Effector CD8-positive, alpha-beta T cell (primary cell): ENCODE data around the gene RND1.
A peak's percentile ranks its signal among the peaks of the same experiment; 100 is the strongest.
"Not testable (repeated sequence)": the region's sequence is repeated elsewhere in the genome, so short reads cannot be mapped to it uniquely, and the experiment has no call there.

Experiments used
- DNase-seq: peaks from one replicate; lab custom pipeline; 2025; lab: John Stamatoyannopoulos, UW

The RND1 gene

DNA sequence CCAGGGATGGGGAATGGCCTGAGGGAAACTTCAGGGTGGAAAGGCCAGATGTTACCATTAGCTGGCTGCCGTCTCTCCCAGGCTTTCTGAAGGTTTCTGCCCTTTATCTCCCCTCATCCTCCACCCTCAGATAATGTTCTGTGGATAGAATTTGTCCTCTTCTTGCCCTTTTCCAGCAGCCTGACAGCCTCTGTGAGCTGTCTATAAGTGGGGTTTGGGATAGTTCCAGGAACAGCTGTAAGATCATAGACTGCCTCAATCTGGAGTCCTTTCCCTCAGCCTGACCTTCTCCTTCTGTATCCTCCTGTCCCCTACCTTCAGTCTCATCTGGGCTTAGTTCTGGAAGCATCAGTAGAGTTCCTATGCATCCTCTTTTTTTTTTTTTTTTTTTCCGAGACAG, 2.8 kb upstream of the RND1 start:
- no peak for DNase-seq

DNA sequence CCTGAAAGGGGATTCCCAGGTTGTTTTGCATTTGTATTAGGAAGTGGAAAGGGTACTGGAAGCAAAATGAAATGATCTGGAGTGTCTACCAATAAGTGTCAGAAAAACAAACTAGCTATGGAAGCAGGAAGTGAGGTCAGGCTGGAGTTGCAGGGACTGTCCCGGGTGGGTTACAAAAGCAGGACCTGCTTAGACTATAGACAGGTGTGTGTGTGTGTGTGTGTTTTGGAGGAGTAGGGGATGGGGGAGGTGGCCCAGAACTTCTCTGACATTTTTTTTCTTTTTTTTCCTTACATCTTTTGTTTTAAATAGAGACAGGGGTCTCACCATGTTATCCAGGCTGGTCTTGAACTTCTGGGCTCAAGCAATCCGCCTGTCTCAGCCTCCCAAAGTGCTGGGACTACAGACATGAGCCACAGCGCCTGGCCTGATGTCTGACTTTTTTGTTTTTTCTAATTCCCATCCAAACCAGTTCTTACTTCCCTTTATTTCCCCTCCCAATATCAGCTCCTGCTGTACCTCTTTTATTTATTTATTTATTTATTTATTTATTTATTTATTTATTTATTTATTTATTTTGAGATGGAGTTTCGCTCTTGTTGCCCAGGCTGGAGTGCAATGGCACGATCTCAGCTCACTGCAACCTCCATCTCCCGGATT, 512 bp upstream of the RND1 start:
- DNase-seq: no peak

DNA sequence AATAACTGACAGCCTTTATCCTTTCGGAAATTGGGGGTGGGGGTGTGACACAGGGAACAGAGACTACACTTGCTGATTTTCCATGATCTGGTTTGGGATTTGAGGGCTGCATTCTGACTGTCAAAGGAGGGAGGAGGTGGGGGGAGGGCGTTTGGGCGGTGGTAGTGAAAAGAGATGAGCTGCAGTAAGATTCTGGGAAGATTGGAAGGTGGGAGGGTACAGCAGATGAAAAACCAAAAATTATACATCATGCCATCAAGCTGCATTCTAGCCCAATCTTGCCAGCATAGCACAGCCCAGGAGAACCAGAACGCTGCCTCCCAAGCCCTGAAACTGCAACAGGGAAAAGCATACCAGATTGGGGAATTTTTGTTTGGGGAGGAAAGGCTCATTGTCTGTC, 2.4 kb downstream of the RND1 start:
- DNase-seq: no peak

- DNase-seq: no peak
Measured at GRCh38 chr12:48862760-48863159, 2.9 kb downstream of the RND1 start.

- DNase-seq: no peak
Measured at GRCh38 chr12:48861111-48861510, 4.6 kb downstream of the RND1 start.

GRCh38 chr12:48860236-48860635, 5.4 kb downstream of the RND1 start:
- not testable (repeated sequence) for DNase-seq

DNA sequence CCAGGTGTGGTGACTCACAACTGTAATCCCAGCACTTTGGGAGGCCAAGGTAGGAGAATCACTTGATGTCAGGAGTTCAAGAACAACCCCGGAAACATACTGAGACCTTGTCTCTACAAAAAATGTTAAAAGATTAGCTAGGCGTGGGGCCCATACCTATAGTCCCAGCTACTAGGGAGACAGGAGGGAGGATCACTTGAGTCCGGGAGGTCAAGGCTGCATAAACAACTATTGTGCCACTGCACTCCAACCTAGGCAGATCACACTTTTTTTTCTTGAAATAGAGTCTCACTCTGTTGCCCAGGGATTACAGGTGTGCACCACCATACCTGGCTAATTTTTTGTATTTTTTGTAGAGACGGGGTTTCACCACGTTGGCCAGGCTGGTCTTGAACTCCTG, 6.1 kb downstream of the RND1 start:
- no peak for DNase-seq

- DNase-seq: no peak
Measured at GRCh38 chr12:48858043-48858442, 7.6 kb downstream of the RND1 start.

- DNase-seq: no peak
Measured at GRCh38 chr12:48857278-48857994, 8.2 kb downstream of the RND1 start.

DNA sequence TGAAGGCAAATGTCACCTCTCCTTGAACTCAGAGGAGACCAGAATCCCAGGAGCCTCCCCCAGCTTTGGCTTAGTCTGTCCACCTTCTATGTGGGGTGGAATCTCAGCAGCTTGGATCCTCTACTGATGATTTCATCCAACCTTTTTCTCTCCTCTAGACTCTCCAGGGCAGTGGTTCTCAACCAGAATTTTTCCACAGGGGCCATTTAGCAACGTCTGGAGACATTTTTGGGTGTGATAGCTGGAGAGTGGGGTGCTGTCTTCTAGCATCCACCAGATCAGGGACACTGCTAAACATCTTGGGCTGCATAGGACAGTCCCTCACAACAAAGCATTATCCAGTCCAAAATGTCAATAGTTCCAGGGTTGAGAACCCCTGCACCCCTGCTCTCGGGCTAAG, 9.3 kb downstream of the RND1 start:
- DNase-seq: no peak

GRCh38 chr12:48854932-48855331, 10.7 kb downstream of the RND1 start:
- DNase-seq: not testable (repeated sequence)

GRCh38 chr12:48854488-48854887, 11.2 kb downstream of the RND1 start:
- DNase-seq: no peak

DNA sequence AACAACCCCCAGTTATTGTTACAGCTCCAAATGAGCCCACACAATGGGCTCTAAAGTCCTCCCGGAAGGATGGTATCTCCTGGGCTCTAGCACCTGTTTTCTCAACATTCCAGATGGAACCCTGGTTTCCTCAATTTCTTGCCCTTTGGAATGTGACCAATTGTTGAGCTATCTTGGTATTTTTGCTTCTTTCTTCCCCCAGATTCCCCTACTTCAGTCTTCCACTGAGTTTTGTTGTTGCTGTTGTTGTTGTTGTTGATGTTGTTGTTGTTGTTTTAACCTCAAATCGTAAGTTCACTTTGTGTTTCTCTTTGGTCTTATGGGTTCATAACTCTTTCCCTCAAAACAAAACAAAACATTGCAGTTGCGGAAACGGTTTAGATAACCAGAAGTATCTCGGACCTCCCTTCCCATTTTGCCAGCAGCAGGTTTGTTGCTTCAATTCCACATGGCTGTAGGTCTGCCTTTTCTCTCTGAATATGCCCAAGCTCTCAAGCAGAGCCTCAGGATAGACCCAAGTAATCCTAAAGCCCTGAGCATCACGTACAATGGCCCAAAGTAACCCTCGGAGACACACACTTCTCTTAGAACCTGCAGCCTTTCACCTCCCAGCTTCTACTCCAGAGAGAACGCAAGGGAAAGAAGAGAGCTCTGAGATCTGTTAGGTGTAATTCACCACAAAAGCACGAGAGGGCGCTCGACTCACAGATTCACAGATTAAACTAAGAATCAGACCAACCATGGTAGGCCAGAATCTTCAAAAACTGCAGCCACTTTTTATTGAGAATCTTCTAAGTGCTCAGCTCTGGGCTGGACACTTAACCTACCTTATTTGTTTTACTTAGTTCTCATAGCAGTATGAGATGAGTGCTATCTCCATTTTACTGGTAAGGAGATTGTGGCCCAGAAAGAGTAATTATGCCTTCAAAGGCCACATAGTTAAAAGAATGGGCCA, 12.7 kb downstream of the RND1 start:
- DNase-seq: peak; percentile 80

DNA sequence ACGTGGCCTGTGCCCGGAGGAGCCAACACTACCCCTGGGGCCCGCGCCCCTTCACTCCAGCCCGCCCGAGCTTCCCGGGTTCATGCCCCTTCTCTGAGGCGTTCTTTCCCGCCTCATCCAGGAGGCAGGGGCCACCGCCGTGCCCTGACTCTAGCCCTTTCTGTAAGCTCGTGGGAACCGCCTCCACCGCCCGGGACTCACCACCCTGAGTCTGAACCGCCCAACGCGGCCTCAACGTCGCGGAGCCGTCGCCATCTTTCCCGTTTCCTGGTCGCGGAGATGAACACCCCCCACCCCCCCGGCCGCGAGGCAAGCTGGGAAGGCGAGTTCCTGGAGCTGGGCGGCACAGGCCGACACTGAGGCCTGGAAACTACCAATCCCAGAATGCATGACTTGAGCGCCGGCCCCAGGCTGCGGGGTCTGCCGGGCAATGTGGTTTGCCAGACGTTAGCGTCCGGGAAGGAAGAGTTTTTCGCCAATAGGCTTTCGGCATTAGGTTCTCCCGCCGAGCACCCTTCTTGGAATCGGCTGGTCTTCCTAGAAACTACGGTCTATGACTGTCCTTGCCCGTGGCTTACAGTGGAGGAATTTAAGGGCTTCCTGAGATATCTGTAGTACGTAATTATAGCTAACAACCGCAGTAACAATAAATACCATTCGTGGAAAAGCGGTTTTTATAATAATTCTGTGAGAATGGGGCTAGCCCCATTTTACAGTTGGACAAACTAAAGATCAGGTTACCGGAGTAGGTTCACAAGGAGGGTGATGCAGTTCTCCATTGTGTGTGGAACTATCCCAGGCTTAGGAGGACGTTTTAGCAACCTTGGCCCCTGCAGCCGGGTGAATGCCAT, 13.6 kb downstream of the RND1 start, which contains the start of gene DDX23:
Gene DDX23 (minus strand): TSS at position 281 of the 851 bp plus-strand sequence. CDS start 6,381 bp downstream, outside the sequence.
- DNase-seq: peak; percentile 88

GRCh38 chr12:48842021-48842420, 23.6 kb downstream of the RND1 start:
- not testable (repeated sequence) for DNase-seq

DNA sequence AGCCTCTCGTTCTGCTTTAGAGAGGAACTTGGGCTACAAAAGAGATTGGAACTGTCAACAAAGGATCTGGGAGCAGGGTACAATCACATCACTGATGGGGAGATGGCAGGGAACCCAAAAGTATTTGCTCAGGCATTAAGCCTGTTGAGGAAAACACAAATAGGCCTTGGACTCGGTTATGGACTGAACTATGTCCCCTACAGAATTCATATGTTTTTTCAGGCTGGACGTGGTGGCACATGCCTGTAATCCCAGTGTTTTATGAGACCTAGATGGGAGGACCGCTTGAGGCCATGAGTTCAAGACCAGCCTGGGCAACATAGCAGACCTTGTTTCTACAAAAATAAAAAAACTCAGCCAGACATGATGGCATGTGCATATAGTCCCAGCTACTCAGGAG, 27.6 kb downstream of the RND1 start:
- no peak for DNase-seq

DNA sequence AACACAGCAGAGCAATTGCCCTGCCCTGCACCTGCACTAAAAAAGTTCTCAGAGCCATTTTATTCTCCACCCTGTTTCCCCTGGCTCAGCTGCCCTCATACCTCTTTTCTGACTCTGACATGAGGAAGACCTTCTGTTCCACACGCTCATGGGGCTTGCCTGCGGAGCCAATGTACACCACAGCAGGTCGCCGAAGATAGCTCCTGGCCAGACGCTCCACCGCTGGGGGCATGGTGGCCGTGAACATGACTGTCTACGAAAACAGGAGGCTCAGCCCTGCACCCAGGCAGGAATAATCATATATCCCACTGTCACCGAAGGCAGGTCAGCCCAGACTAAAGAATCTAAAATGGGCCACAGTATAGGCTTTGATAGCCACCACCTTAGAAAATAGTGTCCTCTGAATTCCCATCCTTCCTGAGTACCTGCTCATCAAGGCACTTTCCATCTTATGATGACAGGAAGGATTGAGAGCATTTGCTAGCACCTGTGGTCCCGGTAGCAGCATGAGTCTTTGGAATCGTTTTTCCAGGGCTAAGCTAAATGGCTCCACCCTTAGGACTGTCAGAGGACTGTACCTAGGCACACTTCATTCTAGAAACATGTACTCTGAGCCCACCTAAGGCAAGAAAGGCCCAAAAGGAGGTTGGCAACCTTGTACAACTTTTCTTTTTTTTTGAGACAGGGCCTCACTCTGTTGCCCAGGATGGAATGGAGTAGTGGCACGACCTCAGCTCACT, 33.2 kb downstream of the RND1 start:
- DNase-seq: no peak

- DNase-seq: no peak
Measured at GRCh38 chr12:48831257-48831656, 34.4 kb downstream of the RND1 start.

DNA sequence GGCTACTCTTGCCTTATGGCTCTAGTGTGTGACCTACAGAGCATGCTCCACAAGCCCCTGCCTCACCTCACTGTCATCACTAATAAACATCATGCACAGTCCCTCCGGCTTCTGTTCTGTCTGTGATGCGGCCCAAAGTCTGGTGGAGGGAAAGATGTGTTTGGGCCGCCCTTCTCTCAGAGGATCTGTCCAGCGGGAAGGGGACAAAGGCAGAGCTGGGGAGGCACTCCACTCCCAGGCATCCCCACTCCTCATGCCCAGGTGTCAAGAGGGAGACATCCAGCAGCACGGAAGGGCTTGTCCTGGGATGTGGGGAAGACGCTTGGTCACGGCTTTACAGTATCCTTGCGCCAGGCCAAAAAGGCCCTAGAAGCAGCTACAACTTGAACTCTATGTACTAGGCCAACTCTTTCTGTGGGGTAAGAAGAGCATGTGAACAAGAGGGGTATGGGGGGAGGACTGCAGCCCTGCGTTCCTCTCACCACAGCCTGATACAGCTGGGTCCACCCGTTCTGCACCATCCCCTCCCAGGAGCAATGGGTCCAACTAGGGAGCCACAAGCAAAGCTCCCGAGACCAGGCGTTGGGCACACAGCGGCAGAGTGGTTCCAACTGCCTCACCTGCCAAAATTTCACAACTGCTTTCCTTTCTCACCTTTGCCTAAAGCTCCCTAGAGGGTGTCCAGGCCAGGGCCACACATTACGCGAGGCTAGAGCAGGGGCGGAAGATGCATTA, 36.7 kb downstream of the RND1 start:
- no peak for DNase-seq

GRCh38 chr12:48828293-48828692, 37.4 kb downstream of the RND1 start:
- DNase-seq: no peak
